IMR-90 (cell line): ENCODE measurements around the gene C16orf82.

Experiments used
- BHLHE40 ChIP-seq: fragments of 150-350 bp; IDR thresholded peaks from 2 replicates; pipeline ENCODE4 v1.6.1; 2016; ENCODE audit warnings: mild to moderate bottlenecking, low read depth, low read length
- CTCF ChIP-seq: conservative IDR thresholded peaks from 2 replicates; pipeline ENCODE4 v1.5.1; 2012; ENCODE audit warnings: mild to moderate bottlenecking, low read depth, low read length, improper control_type of control experiment
- ELK1 ChIP-seq: fragments of 150-350 bp; IDR thresholded peaks from 2 replicates; pipeline ENCODE4 v1.6.1; 2016; ENCODE audit warnings: low read depth, mild to moderate bottlenecking, low read length, moderate library complexity, borderline replicate concordance
- MXI1 ChIP-seq: IDR thresholded peaks from 2 replicates; pipeline ENCODE4 v1.6.1; 2012; ENCODE audit warnings: low read depth, mild to moderate bottlenecking, low read length, moderate library complexity, borderline replicate concordance
- POLR2A ChIP-seq: IDR thresholded peaks from 2 replicates; pipeline ENCODE4 v1.6.1; 2012; ENCODE audit warnings: mild to moderate bottlenecking, low read depth, low read length
- RFX5 ChIP-seq: IDR thresholded peaks from 2 replicates; pipeline ENCODE4 v1.8.0; 2012; ENCODE audit warnings: low read depth, mild to moderate bottlenecking, low read length, moderate library complexity
- USF2 ChIP-seq: fragments of 150-350 bp; IDR thresholded peaks from 2 replicates; pipeline ENCODE4 v1.6.1; 2017; ENCODE audit warnings: mild to moderate bottlenecking, antibody characterized with exemption, low read length, low read depth

- TF ChIP-seq BHLHE40 = no peak
- no peak for TF ChIP-seq CTCF
- no peak for TF ChIP-seq USF2
- no peak for TF ChIP-seq POLR2A
- TF ChIP-seq ELK1 = no peak
- no peak for TF ChIP-seq RFX5
- TF ChIP-seq MXI1 = no peak
Observed at GRCh38 chr16:27108826-27109665, 42.3 kb downstream of the C16orf82 start.
